HG02973 (cell line): ENCODE data around the gene TGFBR3.
"Not testable (repeated sequence)": the region's sequence is repeated elsewhere in the genome, so short reads cannot be mapped to it uniquely, and the experiment has no call there.

Source experiments
- ATAC-seq: cut with Tn5 transposase; IDR thresholded peaks from one replicate; pipeline ENCODE4 v1.9.1; 2021; ENCODE audit warnings: moderate library complexity; ENCODE audit not compliant: unreplicated experiment

The TGFBR3 gene

DNA sequence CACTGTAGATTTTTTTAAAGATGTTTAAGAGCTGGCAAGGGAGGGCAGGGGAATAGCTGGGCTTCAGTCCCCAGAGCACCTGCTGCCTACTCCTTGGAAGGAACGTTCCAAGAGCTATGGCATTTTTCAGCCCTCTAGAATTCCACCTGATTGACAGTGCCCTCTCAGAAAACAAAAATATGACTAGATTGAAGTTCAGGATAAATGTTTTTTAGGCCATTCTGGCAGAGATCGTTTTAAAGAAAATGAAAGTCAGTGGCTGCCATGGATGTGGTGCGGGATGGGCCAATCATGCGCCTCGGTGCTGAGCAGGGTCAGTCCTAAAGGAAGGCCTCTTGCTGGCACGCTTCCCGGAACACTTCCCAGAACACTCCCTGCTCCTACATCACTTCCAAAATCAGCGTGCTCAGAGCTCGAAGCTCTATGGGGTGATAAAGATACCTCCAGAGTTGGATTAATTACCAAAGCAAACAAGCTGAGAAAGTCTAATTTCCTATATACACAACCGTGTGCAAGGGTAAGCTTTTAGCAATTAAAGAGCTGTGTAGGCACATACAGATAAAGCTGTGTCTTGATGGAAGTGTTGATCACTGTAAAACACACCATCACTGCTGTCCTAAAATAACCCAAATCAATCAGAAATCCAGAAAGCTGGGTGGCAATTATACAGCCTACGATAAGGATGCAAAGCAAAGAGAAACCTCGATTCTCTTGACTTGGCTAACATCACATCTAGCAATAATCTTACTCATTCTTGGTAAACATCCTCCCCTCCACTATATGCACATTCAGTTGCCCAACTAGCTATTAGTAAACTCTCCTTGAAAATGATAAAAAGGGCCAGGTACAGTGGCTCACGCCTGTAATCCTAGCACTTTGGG is 34.6 kb downstream of the TGFBR3 start:
- no peak for ATAC-seq

DNA sequence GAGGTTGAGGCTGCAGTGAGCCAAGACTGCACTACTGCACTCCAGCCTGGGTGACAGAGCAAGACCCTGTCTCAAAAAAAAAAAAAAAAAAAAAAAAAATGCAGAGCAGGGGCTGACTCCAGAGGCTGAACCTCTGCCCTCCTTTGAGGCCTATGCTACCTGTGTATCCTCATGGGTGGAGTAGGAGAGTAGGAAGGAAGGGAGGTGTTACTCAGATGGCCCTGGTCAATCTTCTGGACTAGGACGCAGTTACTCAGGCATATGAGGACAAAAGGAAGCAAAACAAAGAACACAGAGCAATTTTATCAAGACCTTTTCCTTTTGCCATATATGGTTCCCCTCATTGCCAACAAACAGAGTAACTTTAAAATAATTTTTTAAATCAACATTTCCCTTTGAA is 35.2 kb downstream of the TGFBR3 start:
- no peak for ATAC-seq

DNA sequence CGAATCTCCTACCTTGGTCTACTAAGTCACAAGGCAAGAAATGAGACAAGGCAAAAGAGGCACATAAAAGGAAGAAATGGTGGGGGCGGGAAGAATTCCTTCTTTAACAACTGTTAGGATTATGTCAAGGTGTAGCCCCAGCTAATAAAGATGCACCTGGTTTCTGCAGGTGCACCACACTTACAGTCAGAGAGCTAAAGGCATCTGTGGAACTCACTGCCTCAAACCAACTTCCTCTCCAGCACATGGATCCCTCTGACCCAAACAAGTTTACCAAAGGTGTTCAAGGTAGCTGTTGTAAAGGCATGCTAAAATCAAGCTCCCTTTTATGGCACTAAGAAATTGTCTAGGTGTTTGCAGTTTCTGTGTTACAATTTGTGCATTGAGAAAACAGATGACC is 38.1 kb downstream of the TGFBR3 start:
- no peak for ATAC-seq

DNA sequence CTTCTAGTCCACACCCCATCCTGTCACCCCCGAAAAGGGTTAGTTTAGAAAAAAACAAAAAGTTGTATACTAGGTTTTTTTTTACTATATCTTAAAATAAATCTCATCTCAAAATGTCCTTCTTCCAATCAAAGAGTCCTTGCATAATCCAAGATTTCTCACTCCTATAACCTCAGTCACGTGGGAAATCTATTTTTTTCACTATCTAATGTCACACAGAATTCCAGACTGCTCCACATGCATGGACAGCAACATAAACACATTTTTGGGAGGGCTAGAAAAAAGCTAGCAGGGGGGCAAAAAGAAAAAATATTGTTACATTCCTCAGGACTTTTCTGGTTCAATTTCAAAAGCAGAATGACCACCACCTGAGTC is 39.3 kb downstream of the TGFBR3 start:
- ATAC-seq: no peak

DNA sequence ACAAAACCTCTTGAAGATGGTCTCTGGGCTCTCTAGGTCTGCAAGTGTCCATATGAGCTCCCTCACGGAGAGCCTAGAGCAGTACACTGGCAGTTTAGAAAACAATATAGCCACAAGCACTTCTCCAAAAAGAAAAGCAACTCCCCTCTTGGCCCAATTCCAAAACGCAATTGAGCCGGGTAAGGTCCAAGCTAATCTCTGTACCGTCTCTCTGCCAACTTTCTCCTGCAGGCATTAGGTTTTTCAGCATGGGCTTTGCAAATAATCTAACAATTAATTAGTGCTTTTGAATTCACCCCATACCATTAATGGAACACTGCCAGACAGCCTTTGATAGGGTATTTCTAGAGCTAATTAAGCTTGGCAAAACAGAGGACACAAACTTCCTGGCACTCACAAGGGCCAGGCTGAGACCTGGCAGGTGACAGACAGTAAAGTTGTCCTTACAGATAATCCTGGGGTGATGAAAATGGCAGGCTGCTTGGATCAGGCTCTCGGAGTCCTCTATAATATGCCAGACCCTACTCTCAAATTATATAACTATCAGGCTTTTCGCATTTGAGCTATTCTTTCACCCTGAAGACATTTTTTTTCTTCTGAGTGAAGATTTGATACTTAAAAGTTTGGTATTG is 39.8 kb downstream of the TGFBR3 start:
- no peak for ATAC-seq

DNA sequence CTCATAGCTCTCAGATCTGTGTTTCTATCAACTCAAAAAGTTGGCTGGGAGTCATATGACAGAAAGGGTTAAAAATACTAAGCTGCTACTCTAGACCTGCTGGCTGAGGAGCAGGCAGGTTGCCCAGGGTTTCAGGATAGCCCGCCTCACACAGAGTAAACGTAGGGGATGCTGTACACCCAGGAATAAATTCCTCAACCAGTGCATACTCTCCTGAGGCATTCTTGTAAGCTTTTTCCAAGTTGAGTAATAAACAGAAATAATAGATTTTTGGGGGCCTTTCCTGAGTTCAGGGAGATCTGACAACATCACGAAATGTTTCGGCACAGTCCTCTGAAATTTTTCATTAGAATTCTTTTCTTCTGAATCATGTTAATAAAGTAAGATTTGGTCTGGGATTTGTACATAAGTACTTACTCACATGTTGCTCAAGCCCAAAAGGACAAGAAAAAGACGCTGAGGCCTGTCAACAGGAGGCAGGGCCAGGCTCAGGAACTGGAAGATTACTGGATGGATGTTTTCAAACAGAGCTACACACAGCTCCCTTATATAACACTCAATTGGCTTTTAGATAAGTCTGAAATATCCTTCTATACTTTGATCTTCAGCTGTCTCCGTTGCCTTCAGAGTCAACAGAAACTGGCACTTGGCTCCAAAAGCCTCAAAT is 41.0 kb downstream of the TGFBR3 start:
- ATAC-seq: no peak

DNA sequence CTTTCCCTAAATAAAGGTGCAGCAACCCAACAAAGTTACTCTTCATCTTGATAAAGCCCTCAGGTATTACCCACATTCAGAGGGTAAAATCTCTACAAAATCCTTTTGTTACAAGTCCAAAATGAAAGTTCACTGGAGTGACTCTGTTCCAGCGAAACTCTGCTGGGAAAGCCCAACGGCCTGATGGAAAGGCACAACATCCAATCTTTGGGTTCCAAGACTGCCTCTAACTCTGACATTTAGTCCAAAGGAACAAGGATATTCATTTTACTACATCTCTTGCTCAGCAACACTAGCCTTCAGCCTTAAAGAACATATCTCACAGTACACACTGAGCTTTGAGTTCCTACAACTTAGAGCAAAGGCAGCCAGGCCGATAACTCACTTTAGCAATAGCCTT is 42.1 kb downstream of the TGFBR3 start:
- ATAC-seq: no peak

DNA sequence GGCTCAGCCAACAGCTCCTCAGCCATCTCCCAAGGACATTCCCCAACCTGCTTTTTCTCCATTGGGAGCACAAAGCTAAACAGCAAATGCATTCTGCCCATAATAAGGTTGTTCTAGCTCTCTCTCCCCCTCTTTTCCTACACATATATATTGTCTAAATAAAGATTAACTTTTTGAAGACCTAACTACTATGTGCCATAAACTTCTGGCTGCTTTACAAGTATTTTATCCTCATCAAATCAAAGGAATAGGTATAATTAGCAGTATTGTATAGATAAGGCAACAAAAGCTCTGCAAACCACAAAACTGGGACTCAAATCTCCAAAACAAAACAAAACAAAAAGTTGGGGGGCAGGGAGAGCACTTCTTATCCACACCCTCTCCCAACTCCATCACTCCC is 43.4 kb downstream of the TGFBR3 start:
- ATAC-seq: no peak

DNA sequence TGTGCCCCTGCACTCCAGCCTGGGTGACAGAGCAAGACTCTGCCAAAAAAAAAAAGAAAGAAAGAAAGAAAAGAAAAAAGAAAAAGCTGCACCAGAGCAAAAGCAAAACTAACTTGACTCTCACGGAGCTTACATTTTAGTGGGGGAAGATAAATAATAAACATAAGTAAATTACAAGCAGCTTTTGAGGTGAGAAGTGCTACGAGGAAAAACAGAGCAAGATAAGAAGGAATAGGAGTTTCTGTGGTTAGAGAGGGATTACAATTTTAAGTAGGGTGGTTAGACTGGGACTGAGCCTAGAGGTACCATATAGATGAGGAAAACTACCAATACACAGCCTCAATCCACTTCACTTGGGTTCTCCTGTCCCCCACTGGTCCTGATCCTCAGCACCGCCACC is 43.9 kb downstream of the TGFBR3 start:
- ATAC-seq: no peak

DNA sequence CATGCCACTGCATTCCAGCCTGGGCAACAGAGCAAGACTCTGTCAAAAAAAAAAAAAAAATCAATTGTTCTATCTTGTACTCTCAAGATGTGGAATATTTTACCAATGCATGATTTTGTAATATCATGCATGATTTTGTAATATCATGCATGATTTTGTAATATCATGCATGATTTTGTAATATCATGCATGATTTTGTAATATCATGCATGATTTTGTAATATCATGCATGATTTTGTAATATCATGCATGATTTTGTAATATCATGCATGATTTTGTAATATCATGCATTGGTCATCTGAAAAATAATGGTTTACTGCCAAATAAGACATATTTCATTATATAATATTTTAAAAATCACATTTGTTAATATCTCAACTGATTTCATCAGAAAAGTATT is 45.7 kb downstream of the TGFBR3 start:
- not testable (repeated sequence) for ATAC-seq

DNA sequence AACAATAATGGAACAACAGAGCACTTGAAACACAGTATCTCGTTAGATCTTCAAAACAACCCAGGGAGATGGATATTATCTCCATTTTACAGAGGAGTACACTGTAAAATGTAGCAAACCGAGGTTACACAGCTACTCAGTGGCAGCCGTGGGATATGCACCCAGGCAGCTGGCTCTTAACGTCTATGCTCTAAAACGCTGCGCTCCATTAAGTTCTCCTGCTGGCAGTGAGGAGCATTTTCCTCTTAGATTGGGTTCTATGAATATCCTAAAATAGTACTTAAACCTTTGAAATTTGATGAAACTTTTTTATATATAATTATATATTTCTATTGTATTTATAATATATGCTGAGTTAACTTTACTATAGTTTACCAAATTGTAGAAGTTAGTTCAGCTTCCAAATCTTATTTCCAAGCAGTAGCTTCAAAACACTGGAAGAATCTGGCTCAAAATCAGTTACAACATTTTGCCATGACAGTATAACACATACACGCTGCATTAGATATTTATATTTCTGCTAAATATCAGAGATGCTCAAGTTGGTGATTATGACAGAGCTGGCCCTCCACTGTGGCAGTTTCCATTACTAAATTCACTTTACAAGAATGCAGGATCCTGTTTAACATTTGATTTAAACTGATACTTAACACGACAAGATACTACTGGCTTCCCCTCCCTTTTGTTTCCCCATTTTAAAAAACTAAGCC is 49.5 kb downstream of the TGFBR3 start:
- ATAC-seq: no peak

DNA sequence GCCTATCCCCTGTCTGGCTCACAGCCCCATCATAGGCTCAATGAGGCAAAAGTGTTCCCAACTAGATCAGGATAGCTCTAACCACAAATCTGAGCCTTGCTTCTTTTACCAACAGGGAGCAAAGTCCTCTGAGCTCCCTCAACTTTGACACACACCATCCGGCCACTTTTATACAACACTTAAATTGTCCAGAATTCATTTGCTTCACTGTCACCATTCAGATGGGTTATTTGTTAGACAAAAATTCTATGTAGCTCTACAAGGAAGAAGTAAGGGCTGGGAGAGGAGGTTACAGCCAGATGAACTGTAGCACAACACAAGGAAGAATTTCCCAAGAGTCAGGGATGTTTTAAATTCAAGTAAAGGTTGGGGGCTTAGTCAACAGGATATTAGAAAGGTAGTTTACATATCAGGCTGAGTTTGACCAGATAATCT is 50.8 kb downstream of the TGFBR3 start:
- no peak for ATAC-seq

DNA sequence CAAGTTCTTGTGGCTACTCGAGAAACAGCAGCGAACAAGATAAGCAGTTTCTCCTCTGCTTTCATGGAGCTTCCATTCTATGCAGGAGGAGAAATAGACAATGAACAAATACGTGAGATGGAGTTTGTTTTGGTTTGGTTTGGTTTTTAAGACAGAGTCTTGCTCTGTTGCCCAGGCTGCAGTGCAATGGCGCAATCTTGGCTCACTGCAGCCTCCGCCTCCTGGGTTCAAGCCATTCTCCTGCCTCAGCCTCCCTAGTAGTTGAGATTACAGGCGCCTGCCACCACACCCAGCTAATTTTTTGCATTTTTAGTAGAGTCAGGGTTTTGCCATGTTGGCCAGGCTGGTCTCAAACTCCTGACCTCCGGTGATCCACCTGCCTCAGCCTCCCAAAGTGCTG is 51.4 kb downstream of the TGFBR3 start:
- not testable (repeated sequence) for ATAC-seq

DNA sequence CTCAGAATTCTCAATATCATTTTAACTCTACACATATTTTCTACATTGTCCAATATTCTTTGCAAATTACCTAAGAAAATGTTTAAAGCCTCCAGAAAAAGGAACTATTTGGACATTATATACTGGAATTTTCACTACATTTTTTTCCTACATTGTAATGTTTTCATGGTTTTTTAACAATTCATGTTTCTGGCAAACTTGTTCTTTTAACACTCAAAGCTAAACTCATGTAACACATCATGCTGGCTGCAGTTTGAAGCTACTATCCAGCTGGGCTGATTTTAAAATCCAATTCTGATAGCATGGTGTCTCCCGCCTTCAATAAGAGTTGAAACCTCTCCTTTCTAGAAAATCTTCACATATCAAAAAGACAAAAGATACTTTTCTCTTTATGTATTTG is 52.0 kb downstream of the TGFBR3 start:
- no peak for ATAC-seq

DNA sequence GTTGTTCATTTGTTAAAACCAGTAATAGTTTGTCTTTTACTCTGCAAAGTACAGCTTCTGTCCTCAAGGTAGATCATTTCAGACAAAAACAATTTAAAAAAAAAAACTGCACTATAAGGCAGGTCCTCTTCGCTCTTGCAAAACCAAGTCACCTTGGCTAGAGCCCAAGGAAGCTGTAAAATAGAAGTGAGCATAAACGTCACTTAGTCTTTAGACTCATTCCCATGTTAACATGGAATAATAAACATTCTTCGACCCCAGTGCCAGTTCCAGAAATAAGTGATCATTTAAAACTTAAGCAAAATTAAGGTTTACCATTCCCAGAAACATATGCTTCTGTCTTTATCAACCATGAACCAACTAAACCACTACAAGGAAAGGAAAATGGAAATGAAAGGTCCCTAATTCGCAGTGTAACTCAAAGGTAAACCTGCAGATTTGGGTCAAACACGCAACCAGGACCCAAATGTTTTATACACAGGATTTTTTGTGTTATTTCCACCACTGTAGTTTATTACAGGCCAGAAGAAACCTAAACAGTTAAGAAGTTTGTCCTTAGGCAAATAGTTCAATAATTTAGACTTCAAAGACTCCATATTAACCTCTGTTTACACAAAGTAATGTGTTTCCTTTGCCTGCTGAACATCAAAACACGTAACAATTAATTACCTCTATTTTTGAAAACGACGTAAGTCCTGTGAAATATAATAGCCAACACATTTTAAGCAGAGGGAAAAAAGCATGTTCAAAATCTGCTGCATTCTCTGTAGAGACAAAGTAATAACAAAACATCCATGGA is 54.6 kb downstream of the TGFBR3 start:
- no peak for ATAC-seq

DNA sequence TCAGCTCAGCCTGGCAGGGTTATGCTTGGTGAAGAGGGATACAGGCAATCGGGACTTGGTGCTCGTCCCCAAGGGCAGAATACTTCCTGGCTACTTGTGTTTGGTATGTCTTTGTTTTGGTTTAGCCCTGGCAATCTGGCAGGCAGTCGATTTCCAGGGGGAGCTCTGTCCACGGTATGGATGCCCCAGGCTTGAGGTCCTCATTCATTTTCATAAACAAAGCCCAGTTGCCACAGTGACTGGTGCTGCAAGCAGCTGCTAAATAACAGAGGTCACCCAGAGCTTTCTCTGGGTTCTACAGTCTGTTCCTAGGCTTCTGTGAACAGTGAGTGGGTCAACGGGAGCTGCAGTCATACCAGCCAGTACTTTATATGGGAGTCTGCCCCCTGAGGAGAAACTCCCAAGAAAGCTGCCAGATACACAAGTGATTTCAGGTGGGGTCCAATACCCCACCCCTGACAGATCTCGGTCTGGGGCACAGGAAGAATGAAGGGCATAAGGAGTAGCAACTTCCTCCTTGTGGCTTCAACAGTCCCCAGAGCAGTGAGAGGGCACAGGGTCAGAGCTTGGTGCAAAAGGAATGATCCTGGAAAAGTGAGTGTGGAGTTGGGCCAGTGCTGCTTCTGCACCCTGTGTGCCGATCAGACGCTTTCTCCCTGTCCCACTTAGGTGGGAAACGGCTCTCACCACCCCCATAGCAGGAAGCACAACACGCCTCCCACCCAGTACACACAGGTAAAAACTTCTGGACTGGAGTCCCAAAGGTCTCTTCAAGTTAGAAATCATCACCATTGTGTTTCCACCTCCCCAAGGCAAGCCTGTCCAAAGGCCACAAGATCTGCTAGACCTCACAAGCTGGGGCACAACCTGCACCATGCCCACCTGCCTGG is 55.5 kb downstream of the TGFBR3 start:
- ATAC-seq: no peak

DNA sequence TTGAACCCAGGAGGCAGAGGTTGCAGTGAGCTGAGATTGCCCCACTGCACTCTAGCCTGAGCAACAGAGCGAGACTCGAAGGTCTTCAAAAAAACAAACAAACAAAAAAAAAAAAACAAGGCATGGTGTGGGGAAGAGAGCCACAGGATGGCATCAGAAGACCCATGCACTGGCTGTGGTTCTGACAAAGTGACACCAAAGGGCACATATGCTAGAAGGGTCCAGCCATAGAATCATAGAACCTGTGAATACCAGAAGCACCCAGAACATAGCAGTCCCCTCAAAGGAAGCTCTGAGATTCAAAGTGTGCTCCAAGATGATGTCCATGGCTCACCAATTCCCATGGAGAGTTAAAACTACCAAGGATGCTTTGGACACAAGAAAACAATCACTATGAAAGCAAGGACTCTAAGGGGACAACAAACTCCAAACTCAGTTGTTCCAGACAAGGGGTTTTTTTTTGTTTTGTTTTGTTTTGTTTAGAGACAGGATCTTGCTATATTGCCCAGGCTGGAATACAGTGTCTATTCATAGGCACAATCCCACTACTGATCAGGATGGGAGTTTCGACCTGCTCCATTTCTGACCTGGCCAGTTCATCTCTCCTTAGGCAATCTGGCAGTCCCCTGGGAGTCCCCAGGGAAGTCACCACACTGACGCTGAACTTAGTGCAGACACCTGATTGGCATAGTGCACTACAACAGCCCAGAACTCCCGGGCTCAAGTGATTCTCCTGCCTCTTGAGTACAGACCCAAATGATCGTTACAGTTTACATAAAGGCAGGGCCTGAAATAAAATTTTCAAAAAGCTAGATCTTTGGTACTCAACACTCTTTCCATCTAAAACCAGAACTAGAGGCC is 56.4 kb downstream of the TGFBR3 start:
- no peak for ATAC-seq

DNA sequence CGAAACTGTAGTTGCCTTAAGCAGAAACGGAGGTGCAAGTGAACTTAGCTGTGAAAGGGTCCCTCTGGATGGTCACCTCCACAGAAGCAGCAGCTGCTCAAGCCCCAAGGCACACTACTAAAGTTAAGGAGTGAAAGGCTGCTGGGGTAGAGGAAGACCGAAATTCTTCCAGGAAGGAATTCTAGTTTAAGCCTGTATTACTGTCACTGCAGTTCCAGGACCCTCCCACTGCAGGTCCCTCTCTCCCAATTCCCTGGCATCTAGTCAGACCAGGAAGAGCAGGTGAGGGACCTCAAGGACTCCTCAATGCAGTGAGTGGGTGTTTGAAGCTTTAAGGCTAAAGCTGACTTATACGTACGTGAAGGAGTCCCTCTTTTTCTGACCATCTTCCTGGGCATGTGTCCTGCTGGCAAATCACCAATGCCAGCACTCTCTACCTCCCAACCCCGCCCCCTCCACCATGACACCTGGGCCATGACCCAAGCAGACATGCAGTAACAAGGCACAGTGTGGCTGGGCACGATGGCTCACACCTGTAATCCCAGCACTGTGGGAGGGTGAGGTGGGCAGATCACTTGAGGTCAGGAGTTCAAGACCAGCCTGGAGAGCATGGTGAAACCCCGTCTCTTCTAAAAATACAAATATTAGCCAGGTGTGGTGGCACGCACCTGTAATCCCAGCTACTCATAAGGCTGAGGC is 57.2 kb downstream of the TGFBR3 start:
- ATAC-seq: no peak
